ENCODE measurements around the gene DENND6B. TPM values are rescaled to one million over a fixed set of nuclear protein-coding genes. Genes with fewer than 3 reads are reported as not detected.

The DENND6B gene
- total RNA-seq, 1 experiment from 2014 or later: 11.0 TPM

DNA sequence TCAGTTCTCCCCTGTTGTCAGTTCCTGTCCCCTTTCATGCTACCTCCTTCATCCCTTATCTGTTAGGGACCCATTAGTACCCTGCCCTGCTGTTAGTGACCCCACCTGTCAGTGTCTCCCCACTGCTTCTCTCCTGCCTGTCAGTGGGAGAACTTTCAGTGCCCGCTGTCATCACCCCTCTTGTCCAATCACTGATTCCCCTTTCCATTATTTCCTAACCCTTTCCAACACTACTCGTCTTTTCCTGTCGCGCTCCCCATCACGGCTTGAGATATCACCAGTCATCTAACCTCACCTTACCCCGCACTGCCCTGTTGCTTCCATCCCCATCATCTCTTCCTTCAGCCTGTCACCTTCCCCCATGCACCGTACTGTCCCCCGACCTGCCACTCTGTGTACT is 20.3 kb upstream of the DENND6B start:
- no peak for DNase-seq (ENCODE audit: low read depth, low spot score)
- no peaks in the 10 kb centered on the region for H3K9me3 ChIP-seq (ENCODE audit: control insufficient read depth in 1 of 2, insufficient read depth in 1 of 2, low read depth in 1 of 2, low read length in 2 of 2)
- H3K9me2 ChIP-seq (ENCODE audit: insufficient read depth): no peaks in the 10 kb centered on the region
- 0 out of 2 replicates have a peak, but pooled peaks cover 4% of the 10 kb centered on the region for H4K20me1 ChIP-seq (ENCODE audit: insufficient read depth)
- H3K36me3 ChIP-seq (ENCODE audit: control insufficient read depth in 1 of 2, insufficient read depth in 2 of 2, low read length in 2 of 2): peaks cover 3% of the 10 kb centered on the region in 2 experiments; a peak in 1 of 4 replicates
- BruUV-seq (replicated peaks): no TSS peak
- ChIA-PET CTCF (no interaction called here), RAD21 (ENCODE audit: low non-redundant PET in 1 of 2, low total read pairs in 2 of 2, uncharacterized antibody in 2 of 2, unreplicated experiment in 2 of 2) (no interaction called here), POLR2A (no interaction called here)
- no peak overlapping the region for H2AFZ ChIP-seq (ENCODE audit: low read depth, low read length, poor library complexity, severe bottlenecking)
- no peak overlapping the region for H3K4me3 ChIP-seq (replicated peaks in 1 of 2; ENCODE audit: low read depth in 1 of 2, low read length in 2 of 2)
- no peak for ATAC-seq
- TF ChIP-seq ZFX (IDR thresholded peaks at IDR 0.05) (no peak), EGR1 (IDR thresholded peaks at IDR 0.05; ENCODE audit: low read depth) (no peak), MAX (IDR thresholded peaks at IDR 0.05) (no peak), SIN3A (IDR thresholded peaks at IDR 0.05; ENCODE audit: low read depth) (no peak)
- TF ChIP-seq, protein P1, sequence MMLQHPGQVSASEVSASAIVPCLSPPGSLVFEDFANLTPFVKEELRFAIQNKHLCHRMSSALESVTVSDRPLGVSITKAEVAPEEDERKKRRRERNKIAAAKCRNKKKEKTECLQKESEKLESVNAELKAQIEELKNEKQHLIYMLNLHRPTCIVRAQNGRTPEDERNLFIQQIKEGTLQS (IDR thresholded peaks at IDR 0.05): no peak
- H3K4me1 ChIP-seq (ENCODE audit: control insufficient read depth in 1 of 2, insufficient read depth in 2 of 2, low read length in 2 of 2): peaks cover 0 to 9% of the 10 kb centered on the region in 2 experiments; a peak in 3 of 4 replicates
- intact Hi-C loops (cut with micrococcal nuclease): no loop called here
- H3K27ac ChIP-seq (ENCODE audit: low read depth, low read length): no peak overlapping the region
- no peaks in the 10 kb centered on the region for H3K27me3 ChIP-seq (ENCODE audit: insufficient read depth, low read length)
- H3K9ac ChIP-seq (ENCODE audit: low read length): no peak overlapping the region
- H3K4me2 ChIP-seq (ENCODE audit: low read length): no peak overlapping the region
- peaks cover 58% of the 10 kb centered on the region for H3K79me2 ChIP-seq (ENCODE audit: insufficient read depth, low read length)

DNA sequence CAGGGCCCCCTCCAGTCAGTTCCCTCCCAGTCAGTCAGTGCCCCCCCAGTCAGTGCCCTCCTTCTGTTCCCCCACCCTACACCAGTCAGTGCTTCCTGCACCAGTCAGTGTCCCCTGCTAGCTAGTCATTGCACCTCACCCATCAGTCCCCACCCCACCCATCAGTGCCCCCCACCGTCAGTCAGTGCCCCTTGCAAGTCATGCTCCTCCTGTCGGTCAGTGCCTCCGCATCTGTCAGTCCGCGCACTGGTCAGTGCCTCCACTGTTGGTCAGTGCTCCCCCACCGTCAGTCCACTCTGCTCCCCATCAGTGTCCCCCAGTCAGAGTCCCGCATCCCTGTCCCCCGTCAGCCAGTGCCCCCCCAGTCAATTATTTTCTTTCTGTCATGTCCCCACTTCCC is 19.7 kb upstream of the DENND6B start:
- no peak overlapping the region for H3K4me3 ChIP-seq (replicated peaks in 1 of 2; ENCODE audit: low read depth in 1 of 2, low read length in 2 of 2)
- no peak overlapping the region for H3K4me2 ChIP-seq (ENCODE audit: low read length)
- H3K27me3 ChIP-seq (ENCODE audit: insufficient read depth, low read length): no peaks in the 10 kb centered on the region
- H2AFZ ChIP-seq (ENCODE audit: low read depth, low read length, poor library complexity, severe bottlenecking): no peak overlapping the region
- ChIA-PET RAD21 (ENCODE audit: low non-redundant PET in 1 of 2, low total read pairs in 2 of 2, uncharacterized antibody in 2 of 2, unreplicated experiment in 2 of 2) (no interaction called here), POLR2A (no interaction called here), CTCF (no interaction called here)
- no peaks in the 10 kb centered on the region for H3K9me3 ChIP-seq (ENCODE audit: control insufficient read depth in 1 of 2, insufficient read depth in 1 of 2, low read depth in 1 of 2, low read length in 2 of 2)
- H3K27ac ChIP-seq (ENCODE audit: low read depth, low read length): no peak overlapping the region
- peaks cover 54% of the 10 kb centered on the region for H3K79me2 ChIP-seq (ENCODE audit: insufficient read depth, low read length)
- intact Hi-C loops (cut with micrococcal nuclease): no loop called here
- H3K36me3 ChIP-seq (ENCODE audit: control insufficient read depth in 1 of 2, insufficient read depth in 2 of 2, low read length in 2 of 2): peaks cover 2 to 3% of the 10 kb centered on the region in 2 experiments; a peak in 1 of 4 replicates
- DNase-seq (ENCODE audit: low read depth, low spot score) (no peak), ATAC-seq (no peak)
- no peaks in the 10 kb centered on the region for H3K9me2 ChIP-seq (ENCODE audit: insufficient read depth)
- H4K20me1 ChIP-seq (ENCODE audit: insufficient read depth): 0 out of 2 replicates have a peak, but pooled peaks cover 4% of the 10 kb centered on the region
- H3K4me1 ChIP-seq (ENCODE audit: control insufficient read depth in 1 of 2, insufficient read depth in 2 of 2, low read length in 2 of 2): peaks cover 4 to 12% of the 10 kb centered on the region in 2 experiments
- no peak overlapping the region for H3K9ac ChIP-seq (ENCODE audit: low read length)
- BruUV-seq (replicated peaks): no TSS peak
- TF ChIP-seq SP1 (IDR thresholded peaks at IDR 0.05; ENCODE audit: low read depth): no peak
- no peak for TF ChIP-seq MAX (IDR thresholded peaks at IDR 0.05)
- no peak for TF ChIP-seq ZNF274 (IDR thresholded peaks at IDR 0.05; ENCODE audit: low read depth, low read length)
- TF ChIP-seq TCF7L2 (IDR thresholded peaks at IDR 0.05; ENCODE audit: borderline replicate concordance, extremely low read depth, insufficient read depth, insufficient read length): no peak
- TF ChIP-seq FOSL1 (IDR thresholded peaks at IDR 0.05; ENCODE audit: low read depth): no peak
- no peak for TF ChIP-seq ELF1 (IDR thresholded peaks at IDR 0.05; ENCODE audit: borderline replicate concordance, low read depth)
- TF ChIP-seq RAD21 (IDR thresholded peaks at IDR 0.05; ENCODE audit: low read depth): no peak
- no peak for TF ChIP-seq EZH2 (IDR thresholded peaks at IDR 0.05)
- TF ChIP-seq REST (IDR thresholded peaks at IDR 0.05; ENCODE audit: low read depth): no peak
- no peak for TF ChIP-seq EGR1 (IDR thresholded peaks at IDR 0.05; ENCODE audit: low read depth)
- TF ChIP-seq CBX3 (IDR thresholded peaks at IDR 0.05; ENCODE audit: low read depth): no peak
- no peak for TF ChIP-seq JUND (IDR thresholded peaks at IDR 0.05)
- no peak for TF ChIP-seq EZH2phosphoT487 (IDR thresholded peaks at IDR 0.05; ENCODE audit: borderline replicate concordance)
- no peak for TF ChIP-seq CEBPB (IDR thresholded peaks at IDR 0.05; ENCODE audit: low read depth)
- no peak for TF ChIP-seq SIN3A (IDR thresholded peaks at IDR 0.05; ENCODE audit: low read depth)
- TF ChIP-seq POLR2AphosphoS5 (IDR thresholded peaks at IDR 0.05; ENCODE audit: low read depth, low read length): no peak
- TF ChIP-seq SRF (IDR thresholded peaks at IDR 0.05; ENCODE audit: low read depth): no peak
- TF ChIP-seq YY1 (IDR thresholded peaks at IDR 0.05; ENCODE audit: extremely low read depth, insufficient replicate concordance, low read depth, low read length): no peak
